Cardiac muscle cell (in vitro differentiated cells and primary cell): ENCODE data around the gene FBXL7. TPM values are rescaled to one million over a fixed set of nuclear protein-coding genes. Genes with fewer than 3 reads are reported as not detected.

Source experiments
- DNase-seq, 2 donors: peaks; one replicate each; pipeline versions ENCODE4 v3.0.0 to v3.0.0-alpha.2; 2010 to 2017; ENCODE audit warnings: low read depth in 1 of 2, low spot score in 1 of 2
- H3K27ac ChIP-seq: fragments of 200-600 bp; sonication (generic); 2 replicates; pipeline ENCODE4 v1.5.1; 2016
- H3K27me3 ChIP-seq: fragments of 200-600 bp; sonication (generic); 2 replicates; pipeline ENCODE4 v1.6.0; 2016; ENCODE audit warnings: control low read depth
- H3K36me3 ChIP-seq: fragments of 200-600 bp; sonication (generic); 2 replicates; pipeline ENCODE4 v1.5.1; 2016; ENCODE audit warnings: control low read depth
- H3K4me1 ChIP-seq: fragments of 200-600 bp; sonication (generic); 2 replicates; pipeline ENCODE4 v1.8.1; 2017; ENCODE audit warnings: low read depth, mild to moderate bottlenecking, mixed run types
- H3K4me3 ChIP-seq: fragments of 200-600 bp; sonication (generic); 2 replicates; pipeline ENCODE4 v1.5.1; 2016; ENCODE audit warnings: mild to moderate bottlenecking
- H3K9me3 ChIP-seq: fragments of 200-600 bp; sonication (generic); 2 replicates; pipeline ENCODE4 v1.5.1; 2017; ENCODE audit warnings: low read depth, mild to moderate bottlenecking, control low read depth
- polyA plus RNA-seq: library from polyadenylated mRNA; unstranded; fragments of >200 nt; fragmentation: Nextera tagmentation; extraction: Ambion mirVana; gene quantifications from 2 replicates; pipeline ENCODE4 v1.2.1, GENCODE V29; 2016
- total RNA-seq: library from RNA; depleted of rRNA; stranded (reverse); fragments of >200 nt; gene quantifications from 2 replicates; pipeline ENCODE4 v1.2.3, GENCODE V29; 2016
- TF ChIP-seq, protein P1 (sequence below): IDR thresholded peaks from 2 replicates; pipeline ENCODE4 v1.5.1; 2012; ENCODE audit warnings: low read depth, mild to moderate bottlenecking, low read length

The FBXL7 gene
- total and polyA plus RNA-seq, 2 experiments from 2014 or later, result 16.7 to 22.5 TPM

DNA sequence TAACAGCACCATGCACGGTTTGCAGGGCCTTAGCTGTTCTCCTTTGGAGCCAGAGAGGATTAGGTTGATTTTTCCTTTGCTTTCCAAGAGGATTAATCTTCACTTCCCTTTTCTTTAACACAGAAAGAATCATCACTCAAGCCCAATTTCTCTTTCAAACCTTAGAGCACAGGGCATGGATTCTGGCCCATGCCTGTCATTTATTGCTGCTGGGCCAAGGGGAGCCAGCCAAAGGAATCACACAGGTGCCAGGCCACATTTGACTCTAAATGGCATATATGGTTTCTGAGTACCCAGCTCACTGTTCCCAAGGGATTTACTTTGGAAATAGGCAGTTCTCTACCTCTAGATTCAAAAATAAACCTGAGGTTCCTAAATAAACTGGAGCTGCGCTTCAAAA lies 58.3 kb downstream of the FBXL7 start:
- H3K4me3 ChIP-seq, result no peak overlapping the region
- no peak for DNase-seq
- no peaks in the 10 kb centered on the region for H3K27me3 ChIP-seq
- TF ChIP-seq, protein P1, sequence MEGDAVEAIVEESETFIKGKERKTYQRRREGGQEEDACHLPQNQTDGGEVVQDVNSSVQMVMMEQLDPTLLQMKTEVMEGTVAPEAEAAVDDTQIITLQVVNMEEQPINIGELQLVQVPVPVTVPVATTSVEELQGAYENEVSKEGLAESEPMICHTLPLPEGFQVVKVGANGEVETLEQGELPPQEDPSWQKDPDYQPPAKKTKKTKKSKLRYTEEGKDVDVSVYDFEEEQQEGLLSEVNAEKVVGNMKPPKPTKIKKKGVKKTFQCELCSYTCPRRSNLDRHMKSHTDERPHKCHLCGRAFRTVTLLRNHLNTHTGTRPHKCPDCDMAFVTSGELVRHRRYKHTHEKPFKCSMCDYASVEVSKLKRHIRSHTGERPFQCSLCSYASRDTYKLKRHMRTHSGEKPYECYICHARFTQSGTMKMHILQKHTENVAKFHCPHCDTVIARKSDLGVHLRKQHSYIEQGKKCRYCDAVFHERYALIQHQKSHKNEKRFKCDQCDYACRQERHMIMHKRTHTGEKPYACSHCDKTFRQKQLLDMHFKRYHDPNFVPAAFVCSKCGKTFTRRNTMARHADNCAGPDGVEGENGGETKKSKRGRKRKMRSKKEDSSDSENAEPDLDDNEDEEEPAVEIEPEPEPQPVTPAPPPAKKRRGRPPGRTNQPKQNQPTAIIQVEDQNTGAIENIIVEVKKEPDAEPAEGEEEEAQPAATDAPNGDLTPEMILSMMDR, result no peak
- no peak overlapping the region for H3K27ac ChIP-seq
- H3K36me3 ChIP-seq, result no peaks in the 10 kb centered on the region
- no peaks in the 10 kb centered on the region for H3K4me1 ChIP-seq
- no peaks in the 10 kb centered on the region for H3K9me3 ChIP-seq

DNA sequence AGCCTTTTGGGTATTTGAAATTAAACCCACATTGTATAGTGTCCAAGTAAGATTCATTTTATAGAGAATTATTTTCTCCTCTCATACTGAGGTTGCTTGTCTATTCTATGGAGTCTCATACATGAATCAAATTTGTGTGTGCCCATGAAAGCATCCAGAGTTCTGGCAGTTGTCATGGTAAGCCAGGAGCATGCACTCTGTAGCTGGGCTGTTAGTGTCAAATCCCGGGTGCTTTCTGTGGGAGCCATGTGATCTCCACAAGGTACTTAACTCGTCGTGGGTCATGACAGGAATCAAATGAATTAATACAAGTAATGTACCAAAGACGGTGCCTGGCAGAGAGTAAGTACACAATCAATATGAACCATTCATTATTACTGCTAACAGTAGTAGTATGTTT lies 58.7 kb downstream of the FBXL7 start:
- Histone ChIP-seq H3K9me3 (no peaks in the 10 kb centered on the region), H3K27ac (no peak overlapping the region), H3K4me1 (no peaks in the 10 kb centered on the region), H3K4me3 (no peak overlapping the region), H3K36me3 (no peaks in the 10 kb centered on the region), H3K27me3 (no peaks in the 10 kb centered on the region)
- TF ChIP-seq, protein P1, result no peak
- no peak for DNase-seq

- no peak overlapping the region for H3K4me3 ChIP-seq
- H3K4me1 ChIP-seq, result no peaks in the 10 kb centered on the region
- H3K27me3 ChIP-seq, result no peaks in the 10 kb centered on the region
- TF ChIP-seq, protein P1, result no peak
- no peak for DNase-seq
- no peaks in the 10 kb centered on the region for H3K36me3 ChIP-seq
- H3K27ac ChIP-seq, result no peak overlapping the region
- H3K9me3 ChIP-seq, result no peaks in the 10 kb centered on the region
Measured at GRCh38 chr5:15560421-15560820, 60.4 kb downstream of the FBXL7 start.

DNA sequence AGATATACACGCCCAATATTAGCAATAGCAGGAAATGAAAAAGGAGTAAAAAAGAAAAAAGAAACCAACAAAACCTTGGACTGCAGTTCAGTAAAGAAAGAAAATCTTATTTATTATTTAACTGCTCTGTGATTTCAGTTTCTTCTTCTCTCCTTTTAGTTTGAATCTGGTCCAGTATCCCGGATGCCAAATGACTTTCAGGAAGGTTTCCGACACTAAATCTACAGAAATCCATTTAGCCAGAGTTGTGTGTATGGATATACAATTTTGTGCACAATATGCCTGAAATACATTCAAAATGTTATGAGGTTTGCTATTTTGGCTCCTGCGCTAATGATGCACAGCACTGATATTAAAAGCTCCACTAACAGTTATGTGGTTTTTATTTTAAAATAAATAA lies 64.5 kb downstream of the FBXL7 start:
- no peaks in the 10 kb centered on the region for H3K9me3 ChIP-seq
- DNase-seq, result no peak
- H3K4me1 ChIP-seq, result no peaks in the 10 kb centered on the region
- no peak overlapping the region for H3K4me3 ChIP-seq
- H3K36me3 ChIP-seq, result no peaks in the 10 kb centered on the region
- TF ChIP-seq, protein P1, result no peak
- no peaks in the 10 kb centered on the region for H3K27me3 ChIP-seq
- no peak overlapping the region for H3K27ac ChIP-seq

GRCh38 chr5:15564957-15565356 lies 65.0 kb downstream of the FBXL7 start:
- Histone ChIP-seq H3K4me3 (no peak overlapping the region), H3K9me3 (no peaks in the 10 kb centered on the region), H3K4me1 (no peaks in the 10 kb centered on the region), H3K36me3 (no peaks in the 10 kb centered on the region), H3K27me3 (no peaks in the 10 kb centered on the region), H3K27ac (no peak overlapping the region)
- no peak for DNase-seq
- TF ChIP-seq, protein P1, result no peak

DNA sequence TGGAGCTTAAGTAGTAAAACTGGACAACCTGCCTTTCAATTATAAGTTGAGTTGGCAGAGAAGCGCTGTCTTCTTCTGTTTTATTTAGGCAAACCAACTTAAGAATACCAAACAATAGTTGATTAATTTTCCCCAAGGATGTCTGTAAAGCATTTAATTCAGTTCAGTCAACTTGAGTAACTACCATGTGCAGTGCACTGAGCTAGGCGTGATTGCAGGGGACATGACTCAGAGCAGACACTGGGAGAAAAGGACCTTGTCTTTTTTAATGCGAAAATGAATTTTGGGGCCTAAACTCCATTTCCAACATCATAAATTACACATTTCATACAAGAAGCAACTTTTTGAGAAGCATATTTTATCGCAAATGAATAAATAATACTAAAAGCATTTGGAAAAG lies 66.3 kb downstream of the FBXL7 start:
- Histone ChIP-seq H3K36me3 (no peaks in the 10 kb centered on the region), H3K4me3 (no peak overlapping the region), H3K9me3 (no peaks in the 10 kb centered on the region), H3K27ac (no peak overlapping the region), H3K27me3 (no peaks in the 10 kb centered on the region), H3K4me1 (no peaks in the 10 kb centered on the region)
- TF ChIP-seq, protein P1, result no peak
- DNase-seq, result no peak
